PC-3 (cell line): ENCODE results near the gene FAM83G. TPM values are rescaled to one million over a fixed set of nuclear protein-coding genes. Genes with fewer than 3 reads are reported as not detected.

ENCODE experiments used
- ATAC-seq: fragments of 200-7000 bp; cut with Tn5 transposase; 2 replicates; pipeline ENCODE4 v1.9.1; 2020; ENCODE audit warnings: mild to moderate bottlenecking, moderate library complexity
- BruUV-seq: library from RNA; stranded (reverse); fragments of 400-500 nt; replicated peaks from 2 replicates; lab custom pipeline; 2021; lab: Mats Ljungman, UMichigan
- CTCF ChIA-PET: fragments of 300-600 bp; sonication (Branson Sonifier 250); formaldehyde crosslinking; loops from one replicate; lab custom pipeline; 2022; ENCODE audit warnings: antibody characterized with exemption; lab: Charles Lee
- POLR2A ChIA-PET: fragments of 300-600 bp; sonication (Branson Sonifier 250); formaldehyde crosslinking; loops from one replicate; lab custom pipeline; 2022; ENCODE audit warnings: antibody characterized with exemption; ENCODE audit not compliant: unreplicated experiment; lab: Charles Lee
- DNase-seq: peaks from one replicate; pipeline ENCODE4 v3.0.0-alpha.2; 2015
- H2AFZ ChIP-seq: fragments of 300-600 bp; sonication (generic); 2 replicates; pipeline ENCODE4 v1.6.0; 2016; ENCODE audit warnings: antibody characterized with exemption, low read length
- H3F3A ChIP-seq: fragments of 300-600 bp; sonication (generic); one replicate; pipeline ENCODE4 v1.6.0; 2017; ENCODE audit warnings: antibody characterized with exemption, low read length, control low read depth, mild to moderate bottlenecking; ENCODE audit not compliant: unreplicated experiment
- H3K27ac ChIP-seq: fragments of 300-600 bp; sonication (generic); 2 replicates; pipeline ENCODE4 v1.5.1; 2016; ENCODE audit warnings: mild to moderate bottlenecking, low read length
- H3K27me3 ChIP-seq: fragments of 300-600 bp; sonication (generic); 2 replicates; pipeline ENCODE4 v1.6.1; 2016; ENCODE audit warnings: low read length, mixed read lengths
- H3K36me3 ChIP-seq: fragments of 300-600 bp; sonication (generic); 2 replicates; pipeline ENCODE4 v1.6.1; 2016; ENCODE audit warnings: low read depth, mixed run types, low read length, mixed read lengths
- H3K4me1 ChIP-seq: fragments of 300-600 bp; sonication (generic); 2 replicates; pipeline ENCODE4 v1.5.1; 2016; ENCODE audit warnings: low read length; ENCODE audit not compliant: insufficient read depth
- H3K4me2 ChIP-seq: fragments of 300-600 bp; sonication (generic); 2 replicates; pipeline ENCODE4 v1.6.0; 2016; ENCODE audit warnings: low read length
- H3K4me3 ChIP-seq: fragments of 300-600 bp; sonication (generic); 2 replicates; pipeline ENCODE4 v1.5.1; 2016; ENCODE audit warnings: mild to moderate bottlenecking, low read length, mixed read lengths
- H3K79me2 ChIP-seq: fragments of 300-600 bp; sonication (generic); 2 replicates; pipeline ENCODE4 v1.6.1; 2017; ENCODE audit warnings: low read length, mixed read lengths
- H3K9ac ChIP-seq: fragments of 300-600 bp; sonication (generic); 2 replicates; pipeline ENCODE4 v1.6.0; 2016; ENCODE audit warnings: mild to moderate bottlenecking, low read length
- H3K9me2 ChIP-seq: fragments of 300-600 bp; sonication (generic); replicated peaks from 2 replicates; pipeline ENCODE4 v1.6.1; 2016; ENCODE audit warnings: mixed run types, low read length, mixed read lengths
- H3K9me3 ChIP-seq: fragments of 300-600 bp; sonication (generic); 2 replicates; pipeline ENCODE4 v1.6.1; 2016; ENCODE audit warnings: low read length, mixed read lengths
- H4K20me1 ChIP-seq: fragments of 300-600 bp; sonication (generic); 2 replicates; pipeline ENCODE4 v1.6.1; 2016; ENCODE audit warnings: low read length, mixed read lengths
- EZH2 ChIP-seq: fragments of 300-600 bp; sonication (generic); IDR thresholded peaks from one replicate; pipeline ENCODE4 v1.6.1; 2017; ENCODE audit warnings: antibody characterized with exemption, mild to moderate bottlenecking, low read length; ENCODE audit not compliant: unreplicated experiment
- EZH2phosphoT487 ChIP-seq: fragments of 300-600 bp; sonication (generic); IDR thresholded peaks from 2 replicates; pipeline ENCODE4 v1.6.1; 2018; ENCODE audit warnings: mild to moderate bottlenecking, antibody characterized with exemption, low read length, borderline replicate concordance
- intact Hi-C: fragments of 100-400 bp; cut with micrococcal nuclease; formaldehyde crosslinking; loops from 2 replicates; pipeline ENCODE4 v1.9.0; 2023
- total RNA-seq: library from RNA; depleted of rRNA; stranded (reverse); fragments of >200 nt; gene quantifications from 2 replicates; pipeline ENCODE4 v1.2.3, GENCODE V29; 2014
- TF ChIP-seq, protein P1 (sequence below): fragments of 300-600 bp; sonication (generic); conservative IDR thresholded peaks from 2 replicates; pipeline ENCODE4 v1.5.1; 2017; ENCODE audit warnings: antibody characterized with exemption, low read depth, mild to moderate bottlenecking, low read length

The FAM83G gene
- total RNA-seq, 1 experiment from 2014 or later = 0.26 TPM

DNA sequence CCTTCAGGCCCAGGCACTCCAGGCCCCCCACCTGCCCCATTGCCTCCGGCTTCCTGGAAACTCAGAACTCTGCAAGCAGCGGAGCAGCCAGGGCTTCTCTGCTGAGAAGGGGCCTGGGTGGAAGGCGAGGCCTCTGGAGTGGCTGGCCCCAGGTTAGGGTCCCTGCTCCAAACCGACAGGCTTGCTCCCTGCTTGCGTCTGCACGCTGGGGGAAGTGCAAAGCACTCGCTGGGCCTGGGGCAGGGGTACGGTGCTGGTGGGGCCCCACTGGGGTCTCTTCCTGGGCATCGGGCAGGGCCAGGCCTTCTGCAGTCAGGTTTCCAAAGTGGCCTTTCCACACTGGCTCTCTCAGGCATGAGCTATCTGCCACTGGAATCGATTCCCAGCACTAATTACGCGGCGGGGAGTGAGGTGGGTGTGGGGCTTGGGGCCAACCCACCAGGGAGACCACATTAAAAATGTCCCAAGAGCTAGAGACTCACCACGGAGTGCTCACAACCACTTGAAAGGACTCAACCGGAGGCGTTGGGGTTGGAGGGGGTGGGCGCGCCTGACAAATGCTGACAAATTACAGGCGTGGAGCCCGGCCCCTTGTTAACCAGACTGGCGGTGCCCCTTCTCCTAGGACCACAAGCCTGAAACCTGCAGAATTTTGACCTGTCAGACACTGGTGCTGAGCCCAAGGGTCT lies 17.9 kb downstream of the FAM83G start:
- H3K27me3 ChIP-seq = no peaks in the 10 kb centered on the region
- H3K9me2 ChIP-seq = no peaks in the 10 kb centered on the region
- no peak overlapping the region for H3K9ac ChIP-seq
- no peaks in the 10 kb centered on the region for H3K36me3 ChIP-seq
- intact Hi-C loops = no loop called here
- no peaks in the 10 kb centered on the region for H3K9me3 ChIP-seq
- H2AFZ ChIP-seq = no peak overlapping the region
- H3K4me2 ChIP-seq = no peak overlapping the region
- H3K4me1 ChIP-seq = peaks cover 8% of the 10 kb centered on the region
- POLR2A ChIA-PET = no interaction called here
- TF ChIP-seq, protein P1, sequence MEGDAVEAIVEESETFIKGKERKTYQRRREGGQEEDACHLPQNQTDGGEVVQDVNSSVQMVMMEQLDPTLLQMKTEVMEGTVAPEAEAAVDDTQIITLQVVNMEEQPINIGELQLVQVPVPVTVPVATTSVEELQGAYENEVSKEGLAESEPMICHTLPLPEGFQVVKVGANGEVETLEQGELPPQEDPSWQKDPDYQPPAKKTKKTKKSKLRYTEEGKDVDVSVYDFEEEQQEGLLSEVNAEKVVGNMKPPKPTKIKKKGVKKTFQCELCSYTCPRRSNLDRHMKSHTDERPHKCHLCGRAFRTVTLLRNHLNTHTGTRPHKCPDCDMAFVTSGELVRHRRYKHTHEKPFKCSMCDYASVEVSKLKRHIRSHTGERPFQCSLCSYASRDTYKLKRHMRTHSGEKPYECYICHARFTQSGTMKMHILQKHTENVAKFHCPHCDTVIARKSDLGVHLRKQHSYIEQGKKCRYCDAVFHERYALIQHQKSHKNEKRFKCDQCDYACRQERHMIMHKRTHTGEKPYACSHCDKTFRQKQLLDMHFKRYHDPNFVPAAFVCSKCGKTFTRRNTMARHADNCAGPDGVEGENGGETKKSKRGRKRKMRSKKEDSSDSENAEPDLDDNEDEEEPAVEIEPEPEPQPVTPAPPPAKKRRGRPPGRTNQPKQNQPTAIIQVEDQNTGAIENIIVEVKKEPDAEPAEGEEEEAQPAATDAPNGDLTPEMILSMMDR = no peak
- TF ChIP-seq EZH2phosphoT487 = no peak
- no peak for TF ChIP-seq EZH2
- H3F3A ChIP-seq = no peaks in the 10 kb centered on the region
- no peaks in the 10 kb centered on the region for H3K79me2 ChIP-seq
- DNase-seq (no peak), ATAC-seq (no peak)
- no peak overlapping the region for H3K4me3 ChIP-seq
- no peak overlapping the region for H3K27ac ChIP-seq
- BruUV-seq = no TSS peak
- H4K20me1 ChIP-seq = no peaks in the 10 kb centered on the region
- CTCF ChIA-PET = no interaction called here

DNA sequence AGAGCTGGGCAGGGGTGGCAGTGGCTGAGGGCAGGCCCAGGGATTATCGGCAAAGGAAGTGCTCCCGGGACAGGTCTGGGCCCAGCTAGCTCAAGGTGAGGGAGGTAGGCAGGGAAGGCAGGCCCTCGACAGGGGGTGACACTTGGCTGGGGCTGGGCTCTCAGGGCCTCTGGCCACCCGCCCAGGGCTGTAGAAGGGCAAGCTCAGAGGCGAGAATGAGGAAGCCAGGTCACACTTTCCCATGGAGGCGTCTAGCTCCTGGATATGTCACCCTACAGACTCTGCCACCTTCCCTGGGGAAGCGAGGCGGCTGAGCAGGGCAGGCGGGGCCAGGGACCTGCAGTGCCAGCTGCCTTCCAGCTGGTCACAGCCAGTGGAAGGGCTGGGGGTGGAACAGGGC lies 19.1 kb downstream of the FAM83G start:
- Histone ChIP-seq H3K9ac (no peak overlapping the region), H3K9me3 (no peaks in the 10 kb centered on the region), H3K27ac (no peak overlapping the region), H3K36me3 (no peaks in the 10 kb centered on the region), H3K27me3 (no peaks in the 10 kb centered on the region), H2AFZ (no peak overlapping the region), H3K4me1 (peaks cover 17% of the 10 kb centered on the region), H3K4me3 (no peak overlapping the region), H3F3A (no peaks in the 10 kb centered on the region), H4K20me1 (no peaks in the 10 kb centered on the region), H3K79me2 (no peaks in the 10 kb centered on the region), H3K9me2 (no peaks in the 10 kb centered on the region), H3K4me2 (no peak overlapping the region)
- TF ChIP-seq, protein P1 = no peak
- TF ChIP-seq EZH2 = no peak
- TF ChIP-seq EZH2phosphoT487 = no peak
- DNase-seq (no peak), ATAC-seq (no peak)
- no TSS peak for BruUV-seq
- intact Hi-C loops = no loop called here
- POLR2A ChIA-PET = no interaction called here
- CTCF ChIA-PET = no interaction called here

DNA sequence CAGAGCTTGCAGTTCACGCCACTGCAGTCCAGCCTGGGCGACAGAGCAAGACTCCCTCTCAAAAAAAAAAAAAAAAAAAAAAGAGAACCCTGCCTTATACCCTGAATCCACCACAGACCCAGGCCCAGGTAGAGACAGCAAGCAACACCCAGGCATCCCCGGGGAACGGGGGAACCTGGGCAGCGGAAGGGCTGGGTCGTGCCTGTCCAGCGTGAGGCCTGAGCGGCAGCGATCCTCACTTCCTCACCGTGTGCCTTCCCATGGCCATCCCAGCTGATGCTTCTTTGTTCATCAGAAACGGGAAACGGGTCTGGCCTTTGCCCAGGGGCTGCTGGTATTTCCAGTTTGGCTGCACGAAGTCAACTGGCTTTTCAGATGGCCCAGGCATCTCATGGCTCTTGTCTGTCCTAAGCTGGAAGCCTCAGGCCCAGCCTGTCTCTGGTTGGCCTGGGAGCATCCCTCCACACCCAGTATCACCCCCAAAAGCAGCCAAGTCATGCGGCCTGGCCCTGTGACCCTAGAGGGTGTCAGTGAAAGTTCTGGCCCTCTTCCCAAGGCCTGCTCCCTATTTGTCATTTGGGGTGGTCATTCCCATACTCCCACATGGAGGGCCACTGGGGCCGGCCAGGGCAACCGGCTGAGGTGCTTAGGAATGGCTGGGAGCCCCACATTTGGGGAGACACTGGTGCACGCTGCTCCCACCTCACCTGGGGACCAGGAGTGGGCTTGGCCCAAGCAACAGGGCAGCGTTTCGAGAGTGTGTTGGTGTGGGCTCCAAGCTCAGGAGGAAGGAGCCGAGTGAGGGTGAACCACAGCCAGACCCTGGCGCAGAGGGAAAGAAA lies 20.1 kb downstream of the FAM83G start:
- CTCF ChIA-PET = no interaction called here

More for the DNA sequence above, 20.1 kb downstream of the FAM83G start:
- peak; percentile 20 for DNase-seq
- intact Hi-C loops = no loop called here
- Histone ChIP-seq H3K9ac (no peak overlapping the region), H3K9me2 (no peaks in the 10 kb centered on the region), H3K27ac (no peak overlapping the region), H3K27me3 (no peaks in the 10 kb centered on the region), H4K20me1 (no peaks in the 10 kb centered on the region), H3K79me2 (no peaks in the 10 kb centered on the region), H3F3A (no peaks in the 10 kb centered on the region), H3K9me3 (no peaks in the 10 kb centered on the region), H3K36me3 (no peaks in the 10 kb centered on the region), H3K4me2 (no peak overlapping the region), H3K4me1 (peaks cover 17% of the 10 kb centered on the region), H3K4me3 (no peak overlapping the region), H2AFZ (no peak overlapping the region)
- BruUV-seq = no TSS peak
- POLR2A ChIA-PET = no interaction called here
- TF ChIP-seq EZH2 (no peak), EZH2phosphoT487 (no peak)
- TF ChIP-seq, protein P1 = no peak
- no peak for ATAC-seq
